SK-N-SH (cell line): ENCODE results near the gene FRAS1. TPM values are rescaled to one million over a fixed set of nuclear protein-coding genes. Genes with fewer than 3 reads are reported as not detected.

Experiments used
- CTCF ChIA-PET: fragments of 300-600, 350-600 bp; formaldehyde crosslinking; extraction: SDS; loops from one replicate; lab custom pipeline; 2021; lab: Yijun Ruan, JAX
- POLR2A ChIA-PET: fragments of 350-600 bp; sonication (Branson Sonifier 250); formaldehyde crosslinking; extraction: SDS; loops from one replicate; lab custom pipeline; 2020; ENCODE audit warnings: antibody characterized with exemption, inconsistent platforms; lab: Yijun Ruan, JAX
- DNase-seq: peaks from one replicate; pipeline ENCODE4 v3.0.0; 2012
- H2AFZ ChIP-seq: fragments of 200-600 bp; sonication (generic); 2 replicates; pipeline ENCODE4 v1.8.1; 2016; ENCODE audit warnings: antibody characterized with exemption, mild to moderate bottlenecking, low read depth
- H3F3A ChIP-seq: fragments of 200-600 bp; sonication (generic); replicated peaks from 2 replicates; pipeline ENCODE3; 2016; ENCODE audit warnings: antibody characterized with exemption, mild to moderate bottlenecking; ENCODE audit not compliant: insufficient read depth
- H3K27ac ChIP-seq, 2 experiments: fragments of 200-500 bp in 1 of 2; fragments of 200-600 bp in 1 of 2; sonication (Bioruptor generic) in 1 of 2; sonication (generic), shearing (Covaris generic) in 1 of 2; 2 replicates each; pipeline versions ENCODE4 v1.5.1 to v1.6.1; 2014 to 2016; ENCODE audit warnings: low read depth in 2 of 2, inconsistent platforms in 1 of 2, low read length in 1 of 2, mild to moderate bottlenecking in 1 of 2, mixed read lengths in 1 of 2
- H3K27me3 ChIP-seq: fragments of 200-600 bp; sonication (generic), shearing (Covaris generic); 2 replicates; pipeline ENCODE4 v1.6.1; 2016; ENCODE audit warnings: mixed run types; ENCODE audit not compliant: insufficient read depth
- H3K36me3 ChIP-seq, 2 experiments: fragments of 200-500 bp in 1 of 2; fragments of 200-600 bp in 1 of 2; sonication (Bioruptor generic) in 1 of 2; sonication (generic) in 1 of 2; replicated peaks in 1 of 2; 2 replicates each; pipeline versions ENCODE3 to v1.5.1; 2014 to 2016; ENCODE audit warnings: low read length in 1 of 2, mild to moderate bottlenecking in 1 of 2; ENCODE audit not compliant: insufficient read depth in 2 of 2, control insufficient read depth in 1 of 2
- H3K4me1 ChIP-seq, 2 experiments: fragments of 200-500 bp in 1 of 2; fragments of 200-600 bp in 1 of 2; sonication (Bioruptor generic) in 1 of 2; sonication (generic), shearing (Covaris generic) in 1 of 2; 2 replicates each; pipeline versions ENCODE4 v1.5.1 to v1.6.1; 2014 to 2016; ENCODE audit warnings: low read depth in 1 of 2, low read length in 1 of 2, mixed run types in 1 of 2; ENCODE audit not compliant: insufficient read depth in 2 of 2, control insufficient read depth in 1 of 2
- H3K4me2 ChIP-seq: fragments of 200-600 bp; sonication (generic), shearing (Covaris generic); 2 replicates; pipeline ENCODE4 v1.6.1; 2017; ENCODE audit warnings: mixed run types
- H3K4me3 ChIP-seq, 2 experiments: fragments of 200-500 bp in 1 of 2; fragments of 200-600 bp in 1 of 2; sonication (Bioruptor generic) in 1 of 2; sonication (generic), shearing (Covaris generic) in 1 of 2; 2 replicates each; pipeline versions ENCODE4 v1.5.1 to v1.8.1; 2014 to 2016; ENCODE audit warnings: low read depth in 2 of 2, inconsistent platforms in 1 of 2, low read length in 1 of 2, mild to moderate bottlenecking in 1 of 2, mixed read lengths in 1 of 2, moderate library complexity in 1 of 2
- H3K79me2 ChIP-seq: fragments of 200-600 bp; sonication (generic); 2 replicates; pipeline ENCODE4 v1.8.1; 2017; ENCODE audit warnings: mild to moderate bottlenecking; ENCODE audit not compliant: insufficient read depth
- H3K9ac ChIP-seq: fragments of 200-600 bp; sonication (generic); 2 replicates; pipeline ENCODE4 v1.6.1; 2017; ENCODE audit warnings: mixed run types
- H3K9me2 ChIP-seq: fragments of 200-600 bp; sonication (generic); 2 replicates; pipeline ENCODE4 v1.6.1; 2017; ENCODE audit warnings: mixed run types
- H3K9me3 ChIP-seq: fragments of 200-600 bp; sonication (generic); 2 replicates; pipeline ENCODE4 v1.6.1; 2017; ENCODE audit warnings: mixed run types, mild to moderate bottlenecking, moderate library complexity
- H4K20me1 ChIP-seq: fragments of 200-600 bp; sonication (generic); 2 replicates; pipeline ENCODE4 v1.6.1; 2017; ENCODE audit warnings: mild to moderate bottlenecking, mixed run types; ENCODE audit not compliant: insufficient read depth
- EP300 ChIP-seq, 2 experiments: IDR thresholded peaks; 2 replicates each; pipeline versions ENCODE4 v1.4.0 to v1.6.1; 2012; ENCODE audit warnings: borderline replicate concordance in 1 of 2, low read depth in 1 of 2, low read length in 1 of 2
- EZH2phosphoT487 ChIP-seq: fragments of 200-600 bp; sonication (generic); IDR thresholded peaks from 2 replicates; pipeline ENCODE4 v1.6.1; 2017; ENCODE audit warnings: low read depth, mixed run types, mild to moderate bottlenecking, antibody characterized with exemption, moderate library complexity, borderline replicate concordance
- FOSL2 ChIP-seq: IDR thresholded peaks from 2 replicates; pipeline ENCODE4 v1.4.0; 2012; ENCODE audit warnings: low read depth, mild to moderate bottlenecking, moderate library complexity, borderline replicate concordance
- FOXM1 ChIP-seq: IDR thresholded peaks from 2 replicates; pipeline ENCODE4 v1.4.0; 2012; ENCODE audit warnings: low read depth, mild to moderate bottlenecking
- GABPA ChIP-seq: IDR thresholded peaks from 2 replicates; pipeline ENCODE4 v1.4.0; 2012; ENCODE audit warnings: low read depth, mild to moderate bottlenecking
- GATA2 ChIP-seq: sonication (generic); formaldehyde crosslinking; IDR thresholded peaks from 2 replicates; pipeline ENCODE4 v1.5.0; 2020; ENCODE audit warnings: mild to moderate bottlenecking, missing genetic modification reagents
- MAX ChIP-seq: IDR thresholded peaks from 2 replicates; pipeline ENCODE4 v1.4.0; 2012; ENCODE audit warnings: low read depth
- MEF2A ChIP-seq: IDR thresholded peaks from 2 replicates; pipeline ENCODE4 v1.4.0; 2012; ENCODE audit warnings: low read depth, borderline replicate concordance
- NFIC ChIP-seq: IDR thresholded peaks from 2 replicates; pipeline ENCODE4 v1.4.0; 2012; ENCODE audit warnings: borderline replicate concordance
- PBX3 ChIP-seq: IDR thresholded peaks from 2 replicates; pipeline ENCODE4; 2012
- RAD21 ChIP-seq: IDR thresholded peaks from 2 replicates; pipeline ENCODE4 v1.6.1; 2012; ENCODE audit warnings: mild to moderate bottlenecking, low read length
- RCOR1 ChIP-seq: fragments of 150-350 bp; IDR thresholded peaks from 2 replicates; pipeline ENCODE4 v1.6.1; 2017; ENCODE audit warnings: antibody characterized with exemption, low read length
- RXRA ChIP-seq: IDR thresholded peaks from 2 replicates; pipeline ENCODE4 v1.4.0; 2012; ENCODE audit warnings: low read depth, mild to moderate bottlenecking, borderline replicate concordance
- SIN3A ChIP-seq: IDR thresholded peaks from 2 replicates; pipeline ENCODE4 v1.6.1; 2012; ENCODE audit warnings: low read depth, mild to moderate bottlenecking, low read length, moderate library complexity, borderline replicate concordance
- SMC3 ChIP-seq: IDR thresholded peaks from 2 replicates; pipeline ENCODE4 v1.6.1; 2012; ENCODE audit warnings: low read depth, low read length, improper control_type of control experiment
- TCF12 ChIP-seq: IDR thresholded peaks from 2 replicates; pipeline ENCODE4 v1.4.0; 2012
- TEAD4 ChIP-seq: IDR thresholded peaks from 2 replicates; pipeline ENCODE4 v1.4.0; 2012; ENCODE audit warnings: mild to moderate bottlenecking, borderline replicate concordance; ENCODE audit not compliant: insufficient read depth
- USF1 ChIP-seq: IDR thresholded peaks from 2 replicates; pipeline ENCODE4 v1.4.0; 2012; ENCODE audit warnings: low read depth, borderline replicate concordance
- USF2 ChIP-seq: fragments of 150-350 bp; IDR thresholded peaks from 2 replicates; pipeline ENCODE4 v1.6.1; 2017; ENCODE audit warnings: antibody characterized with exemption, low read length, low read depth, borderline replicate concordance
- ZBTB33 ChIP-seq: IDR thresholded peaks from 2 replicates; pipeline ENCODE4 v1.4.0; 2012; ENCODE audit warnings: low read depth, borderline replicate concordance
- WGBS: methylation state at CpG from one replicate; pipeline ENCODE4 v1.1.6; 2017; ENCODE audit warnings: low lambda C conversion rate; 5-methylcytosine and 5-hydroxymethylcytosine counted together
- polyA plus RNA-seq, 3 experiments: library from polyadenylated mRNA; depleted of rRNA; stranded (reverse); fragments of >200 nt; gene quantifications; 2 replicates each; pipeline ENCODE4 v1.2.3, GENCODE V29; 2012

The FRAS1 gene
- polyA plus RNA-seq, 1 of the 3 experiments (the other 2 are of a cell fraction): 8.3 TPM

GRCh38 chr4:78534286-78534955 lies 477.3 kb downstream of the FRAS1 start:
- Histone ChIP-seq H3K4me3 (no peak overlapping the region), H3K27ac (no peak overlapping the region), H2AFZ (no peak overlapping the region), H3K79me2 (no peaks in the 10 kb centered on the region), H3K4me2 (no peak overlapping the region), H3K9me3 (0 out of 2 replicates have a peak, but pooled peaks cover 2% of the 10 kb centered on the region), H3F3A (no peaks in the 10 kb centered on the region), H3K9me2 (no peaks in the 10 kb centered on the region), H3K36me3 (peaks cover 3 to 19% of the 10 kb centered on the region in 2 experiments), H4K20me1 (no peaks in the 10 kb centered on the region), H3K9ac (no peak overlapping the region), H3K27me3 (no peaks in the 10 kb centered on the region), H3K4me1 (no peaks in the 10 kb centered on the region; a peak in 1 of 4 replicates)
- 93% methylated on average over 4 of the region's 4 CpGs for WGBS
- no peak for DNase-seq
- TF ChIP-seq FOSL2: peak; percentile 20; the same call in 1 of the 2 replicates
- TF ChIP-seq NFIC: no peak
- peak; percentile 35; the same call in 1 of the 2 replicates for TF ChIP-seq TCF12
- CTCF ChIA-PET: interaction anchor here (0.9 to 1.6 kb wide), 2 partner anchors 17 to 475 kb away, joined by 3 to 6 read pairs; no protein-coding TSS in a partner anchor
- POLR2A ChIA-PET: no interaction called here

- no peak overlapping the region for H2AFZ ChIP-seq
- TF ChIP-seq SIN3A (no peak), FOSL2 (no peak), EP300 (IDR thresholded peaks at IDR 0.05; ENCODE audit: borderline replicate concordance in 1 of 2, low read depth in 1 of 2, low read length in 1 of 2) (no peak), NFIC (no peak), SMC3 (no peak), TCF12 (no peak), FOXM1 (no peak), USF1 (no peak), USF2 (no peak), GATA2 (CRISPR knock-in tag) (no peak), RCOR1 (no peak), MAX (no peak), TEAD4 (no peak), PBX3 (no peak), ZBTB33 (no peak), EZH2phosphoT487 (no peak), RXRA (no peak), RAD21 (no peak), MEF2A (no peak), GABPA (no peak)
- TF ChIP-seq, all 33 proteins: peak for 0
- ChIA-PET POLR2A (no interaction called here), CTCF (interaction anchor here (0.9 kb wide), 1 partner anchor 483 kb away, joined by 3 read pairs; no protein-coding TSS in a partner anchor)
- Histone ChIP-seq H3K9ac (no peak overlapping the region), H3K79me2 (no peaks in the 10 kb centered on the region), H3K27me3 (no peaks in the 10 kb centered on the region), H3K4me2 (no peak overlapping the region), H3K36me3 (peaks cover 0 to 16% of the 10 kb centered on the region in 2 experiments), H3F3A (peaks cover 4% of the 10 kb centered on the region), H3K4me3 (no peak overlapping the region), H3K4me1 (no peaks in the 10 kb centered on the region; a peak in 2 of 4 replicates), H4K20me1 (no peaks in the 10 kb centered on the region), H3K27ac (no peak overlapping the region), H3K9me2 (no peaks in the 10 kb centered on the region), H3K9me3 (no peaks in the 10 kb centered on the region)
- WGBS: 88% methylated on average over 5 of the region's 5 CpGs
- no peak for DNase-seq
Observed at GRCh38 chr4:78542373-78542772, 485.2 kb downstream of the FRAS1 start.
